Fibroblast of lung (primary cell): ENCODE measurements around the gene LRRC10B. TPM values are rescaled to one million over a fixed set of nuclear protein-coding genes. Genes with fewer than 3 reads are reported as not detected.

Experiments
- DNase-seq, 2 donors: peaks; one replicate each; pipeline versions ENCODE4 v3.0.0 to v3.0.0-alpha.2; 2010; ENCODE audit warnings: low read depth in 2 of 2
- H2AFZ ChIP-seq: 2 replicates; pipeline ENCODE4 v1.5.1; 2012; ENCODE audit warnings: low read length, control low read depth, inconsistent platforms
- H3K27ac ChIP-seq: 2 replicates; pipeline ENCODE4 v1.5.1; 2011; ENCODE audit warnings: low read length, control low read depth; ENCODE audit not compliant: insufficient read depth
- H3K27me3 ChIP-seq: 2 replicates; pipeline ENCODE4 v1.5.1; 2011; ENCODE audit warnings: mild to moderate bottlenecking, low read length; ENCODE audit not compliant: control insufficient read depth, insufficient read depth
- H3K36me3 ChIP-seq: 2 replicates; pipeline ENCODE4 v1.5.1; 2011; ENCODE audit warnings: low read length; ENCODE audit not compliant: control insufficient read depth, insufficient read depth
- H3K4me1 ChIP-seq: 2 replicates; pipeline ENCODE4 v1.5.1; 2011; ENCODE audit warnings: low read length; ENCODE audit not compliant: control insufficient read depth, insufficient read depth; ENCODE audit errors: extremely low read depth
- H3K4me2 ChIP-seq: 2 replicates; pipeline ENCODE4 v1.5.1; 2011; ENCODE audit warnings: low read length, control low read depth; ENCODE audit not compliant: insufficient read depth; ENCODE audit errors: extremely low read depth
- H3K4me3 ChIP-seq, 4 experiments: fragments of 200-600 bp in 1 of 4; sonication (generic) in 1 of 4; replicated peaks in 1 of 4; 2 replicates each; pipeline ENCODE4 v1.5.1; 2011 to 2016; ENCODE audit warnings: low read length in 4 of 4, low read depth in 3 of 4, mild to moderate bottlenecking in 3 of 4, control low read depth in 2 of 4, inconsistent platforms in 1 of 4, mixed read lengths in 1 of 4; ENCODE audit not compliant: insufficient read depth in 1 of 4; ENCODE audit errors: control extremely low read depth in 1 of 4
- H3K79me2 ChIP-seq: 2 replicates; pipeline ENCODE4 v1.5.1; 2012; ENCODE audit warnings: mild to moderate bottlenecking, low read length, inconsistent platforms; ENCODE audit not compliant: control insufficient read depth, insufficient read depth
- H3K9ac ChIP-seq: 2 replicates; pipeline ENCODE4 v1.5.1; 2011; ENCODE audit warnings: mild to moderate bottlenecking, low read length, control low read depth; ENCODE audit not compliant: insufficient read depth
- H3K9me3 ChIP-seq: 2 replicates; pipeline ENCODE4 v1.5.1; 2012; ENCODE audit warnings: low read depth, low read length; ENCODE audit not compliant: control insufficient read depth, insufficient read depth
- H4K20me1 ChIP-seq: 2 replicates; pipeline ENCODE4 v1.5.1; 2011; ENCODE audit warnings: low read length; ENCODE audit not compliant: control insufficient read depth, insufficient read depth; ENCODE audit errors: extremely low read depth
- EZH2 ChIP-seq: IDR thresholded peaks from 2 replicates; pipeline ENCODE4 v1.5.1; 2012; ENCODE audit warnings: low read length, control low read depth, mild to moderate bottlenecking; ENCODE audit errors: missing control alignments
- polyA plus RNA-seq, 2 donors: library from polyadenylated mRNA; depleted of rRNA in 1 of 2; stranded (reverse) in 1 of 2; unstranded in 1 of 2; fragments of >200 nt; gene quantifications; 2 replicates each; pipeline ENCODE4 v1.2.1, GENCODE V29; 2011 to 2012; ENCODE audit warnings: missing spikeins in 1 of 2
- total RNA-seq: library from RNA; depleted of rRNA; stranded (reverse); fragments of >200 nt; gene quantifications from 2 replicates; pipeline ENCODE4 v1.2.1, GENCODE V29; 2014
- TF ChIP-seq, protein P1 (sequence below), 2 donors: IDR thresholded peaks in 1 of 2; conservative IDR thresholded peaks in 1 of 2; 1 replicate in 1 of 2; 2 replicates in 1 of 2; pipeline ENCODE4 v1.5.1; 2011 to 2012; ENCODE audit warnings: low read length in 2 of 2, control low read depth in 1 of 2, inconsistent platforms in 1 of 2, low read depth in 1 of 2, mild to moderate bottlenecking in 1 of 2

LRRC10B gene
- total and polyA plus RNA-seq, 2 donors (not counting 1 experiment from before 2014, with no cell fraction given): 0.17 TPM; not detected in 1

DNA sequence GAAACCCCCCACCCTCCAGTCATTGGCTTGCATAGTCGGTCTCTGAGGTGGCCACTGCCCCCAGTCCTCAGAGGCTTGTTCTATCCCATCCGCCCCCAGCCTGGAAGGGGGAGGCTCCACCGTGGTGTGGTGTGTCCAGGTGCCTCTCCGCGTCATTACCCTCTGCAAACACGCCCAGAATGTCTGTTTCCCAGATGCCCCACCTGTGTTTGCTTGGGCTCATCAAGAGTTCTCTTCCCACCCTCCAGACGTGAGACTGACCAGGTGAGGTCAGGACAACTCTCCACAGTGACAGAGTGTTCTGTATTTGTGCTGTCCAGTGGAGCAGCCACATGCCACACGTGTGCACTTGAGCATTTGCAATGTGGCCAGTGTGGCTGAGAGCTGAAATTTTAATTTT lies 24.9 kb downstream of the LRRC10B start:
- H3K27ac ChIP-seq: no peak overlapping the region

DNA sequence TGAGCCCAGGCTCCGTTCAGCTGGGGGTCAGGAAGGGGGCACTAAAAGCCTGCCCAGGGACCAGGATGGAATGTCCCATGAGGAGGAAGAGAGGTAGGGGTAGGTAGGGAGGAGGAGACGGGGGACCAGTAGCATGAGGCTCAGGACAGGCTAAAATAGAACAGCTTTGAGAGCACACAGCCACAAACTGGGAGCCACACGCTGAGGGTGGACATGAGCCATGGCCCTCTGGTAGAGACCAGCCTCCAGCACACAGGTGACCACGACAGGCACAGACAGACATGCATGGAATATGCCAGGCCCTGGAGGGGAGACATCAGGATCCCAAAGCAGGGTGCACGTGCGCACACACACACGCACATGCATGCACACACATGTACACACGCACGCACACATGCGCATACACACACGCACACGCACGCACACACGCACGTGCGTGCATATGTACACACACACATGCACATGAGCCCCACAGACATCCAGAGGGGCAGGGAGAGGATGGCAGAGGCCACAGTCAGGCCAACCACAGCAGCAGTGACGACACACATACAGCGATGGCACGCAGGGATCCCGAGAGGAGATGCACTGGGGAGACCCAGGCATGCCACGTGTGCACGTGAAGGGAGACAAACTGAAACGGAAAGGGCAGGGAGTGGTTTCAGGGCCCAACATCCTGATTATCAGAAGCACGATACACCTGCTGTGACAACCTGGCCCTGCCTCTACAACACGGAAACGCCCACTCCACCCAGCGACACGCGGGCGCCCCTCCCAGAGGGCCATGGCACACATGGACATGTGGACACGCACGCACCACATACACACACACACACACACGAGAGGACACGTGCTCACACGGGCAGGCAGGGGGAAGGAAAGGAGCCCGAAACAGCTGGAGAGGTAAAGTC lies 25.7 kb downstream of the LRRC10B start:
- Histone ChIP-seq H3K27ac (no peak overlapping the region), H3K4me3 (no peak overlapping the region), H3K4me1 (no peaks in the 10 kb centered on the region), H3K9me3 (no peaks in the 10 kb centered on the region), H2AFZ (no peak overlapping the region), H3K79me2 (no peaks in the 10 kb centered on the region), H3K4me2 (no peak overlapping the region), H3K27me3 (peaks cover 21% of the 10 kb centered on the region), H3K9ac (no peak overlapping the region), H3K36me3 (no peaks in the 10 kb centered on the region), H4K20me1 (no peaks in the 10 kb centered on the region)
- TF ChIP-seq EZH2: no peak
- TF ChIP-seq, protein P1, sequence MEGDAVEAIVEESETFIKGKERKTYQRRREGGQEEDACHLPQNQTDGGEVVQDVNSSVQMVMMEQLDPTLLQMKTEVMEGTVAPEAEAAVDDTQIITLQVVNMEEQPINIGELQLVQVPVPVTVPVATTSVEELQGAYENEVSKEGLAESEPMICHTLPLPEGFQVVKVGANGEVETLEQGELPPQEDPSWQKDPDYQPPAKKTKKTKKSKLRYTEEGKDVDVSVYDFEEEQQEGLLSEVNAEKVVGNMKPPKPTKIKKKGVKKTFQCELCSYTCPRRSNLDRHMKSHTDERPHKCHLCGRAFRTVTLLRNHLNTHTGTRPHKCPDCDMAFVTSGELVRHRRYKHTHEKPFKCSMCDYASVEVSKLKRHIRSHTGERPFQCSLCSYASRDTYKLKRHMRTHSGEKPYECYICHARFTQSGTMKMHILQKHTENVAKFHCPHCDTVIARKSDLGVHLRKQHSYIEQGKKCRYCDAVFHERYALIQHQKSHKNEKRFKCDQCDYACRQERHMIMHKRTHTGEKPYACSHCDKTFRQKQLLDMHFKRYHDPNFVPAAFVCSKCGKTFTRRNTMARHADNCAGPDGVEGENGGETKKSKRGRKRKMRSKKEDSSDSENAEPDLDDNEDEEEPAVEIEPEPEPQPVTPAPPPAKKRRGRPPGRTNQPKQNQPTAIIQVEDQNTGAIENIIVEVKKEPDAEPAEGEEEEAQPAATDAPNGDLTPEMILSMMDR (conservative IDR thresholded peaks at IDR 0.05 in 1 of 2, IDR thresholded peaks at IDR 0.05 in 1 of 2; ENCODE audit: low read depth in 1 of 2, low read length in 2 of 2): no peak
- no peak for DNase-seq

More for the DNA sequence above, 24.9 kb downstream of the LRRC10B start:
- Histone ChIP-seq H3K27me3 (peaks cover 16% of the 10 kb centered on the region), H2AFZ (no peak overlapping the region), H3K9me3 (no peaks in the 10 kb centered on the region), H3K4me2 (no peak overlapping the region), H3K79me2 (no peaks in the 10 kb centered on the region), H3K4me1 (no peaks in the 10 kb centered on the region), H3K36me3 (no peaks in the 10 kb centered on the region), H3K9ac (no peak overlapping the region), H3K4me3 (no peak overlapping the region), H4K20me1 (no peaks in the 10 kb centered on the region)
- DNase-seq: no peak
- no peak for TF ChIP-seq EZH2
- TF ChIP-seq, protein P1 (conservative IDR thresholded peaks at IDR 0.05 in 1 of 2, IDR thresholded peaks at IDR 0.05 in 1 of 2; ENCODE audit: low read depth in 1 of 2, low read length in 2 of 2): no peak

DNA sequence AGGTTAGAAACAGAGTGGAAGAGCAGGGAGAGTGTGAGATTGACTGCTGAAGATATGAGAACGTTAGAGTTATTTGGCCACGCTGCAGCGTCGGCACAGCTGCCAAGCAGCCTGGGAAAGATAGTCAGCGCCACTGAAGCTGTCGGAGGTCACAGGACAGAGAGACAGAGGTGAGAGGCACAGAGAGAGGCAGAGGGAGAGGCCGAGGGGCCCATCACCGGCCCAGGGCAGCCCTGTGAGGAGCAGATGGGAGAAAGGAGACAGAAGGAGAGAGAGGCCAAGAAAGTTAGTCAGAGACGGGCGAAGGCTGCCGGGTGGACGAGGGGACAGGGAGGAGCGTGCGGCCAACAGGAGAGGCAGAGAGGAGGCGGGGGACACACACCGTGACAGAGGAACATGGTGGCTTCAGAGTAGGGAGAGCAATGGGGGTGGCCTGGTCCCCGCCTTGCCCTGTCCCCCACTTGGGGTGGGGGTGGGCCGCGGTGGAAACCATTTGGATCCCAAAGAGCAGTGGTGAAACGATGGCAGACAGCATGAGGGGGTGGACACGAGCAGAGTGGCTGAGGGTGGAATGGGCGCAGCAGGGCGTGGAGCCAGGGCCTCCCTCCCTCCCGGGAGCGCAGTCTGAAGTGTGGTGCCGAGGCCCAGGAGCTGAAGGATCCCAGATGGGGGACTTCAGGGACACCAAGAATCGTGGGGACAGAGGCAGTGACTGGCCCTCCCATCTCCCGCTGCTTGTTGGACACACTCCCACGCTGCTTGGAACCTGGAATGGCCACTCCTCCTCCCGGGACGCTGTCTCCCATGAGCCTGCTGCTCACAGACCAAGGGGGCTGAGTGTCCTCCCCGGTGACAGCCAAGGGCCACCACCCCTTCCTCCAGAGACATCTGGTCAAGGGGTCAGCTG lies 26.6 kb downstream of the LRRC10B start:
- TF ChIP-seq, protein P1 (conservative IDR thresholded peaks at IDR 0.05 in 1 of 2, IDR thresholded peaks at IDR 0.05 in 1 of 2; ENCODE audit: low read depth in 1 of 2, low read length in 2 of 2): no peak
- TF ChIP-seq EZH2: peak; percentile 44
- no peaks in the 10 kb centered on the region for H3K36me3 ChIP-seq
- H3K9ac ChIP-seq: no peak overlapping the region
- H3K4me2 ChIP-seq: no peak overlapping the region
- no peak overlapping the region for H3K27ac ChIP-seq
- H3K79me2 ChIP-seq: no peaks in the 10 kb centered on the region
- no peaks in the 10 kb centered on the region for H3K9me3 ChIP-seq
- H3K4me3 ChIP-seq: no peak overlapping the region
- no peaks in the 10 kb centered on the region for H4K20me1 ChIP-seq
- no peak for DNase-seq
- no peaks in the 10 kb centered on the region for H3K4me1 ChIP-seq
- peaks cover 21% of the 10 kb centered on the region for H3K27me3 ChIP-seq
- no peak overlapping the region for H2AFZ ChIP-seq
